ENCODE measurements around the gene ADAMTS17.

ADAMTS17 gene

GRCh38 chr15:100298257-100298656, 43.5 kb downstream of the ADAMTS17 start:
- Mint-ChIP-seq H3K27me3 (ENCODE audit: low read depth) (peaks cover 5% of the 10 kb centered on the region), H3K9me3 (peaks cover 22% of the 10 kb centered on the region), H3K4me3 (no peak overlapping the region), H3K27ac (no peak overlapping the region), H3K4me1 (no peaks in the 10 kb centered on the region), H3K36me3 (ENCODE audit: low read depth) (peaks cover 6% of the 10 kb centered on the region)
- no peak for TF ChIP-seq CTCF (IDR thresholded peaks at IDR 0.05; ENCODE audit: unreplicated experiment in 3 of 3)

- no peak overlapping the region for H3K4me3 Mint-ChIP-seq
- no peak overlapping the region for H3K27ac Mint-ChIP-seq
- peaks cover 22% of the 10 kb centered on the region for H3K9me3 Mint-ChIP-seq
- no peak for TF ChIP-seq CTCF (IDR thresholded peaks at IDR 0.05; ENCODE audit: unreplicated experiment in 3 of 3)
- H3K4me1 Mint-ChIP-seq, result no peaks in the 10 kb centered on the region
- peaks cover 5% of the 10 kb centered on the region for H3K27me3 Mint-ChIP-seq (ENCODE audit: low read depth)
- peaks cover 6% of the 10 kb centered on the region for H3K36me3 Mint-ChIP-seq (ENCODE audit: low read depth)
These were observed 44.0 kb downstream of the ADAMTS17 start for GRCh38 chr15:100297812-100298211.

GRCh38 chr15:100295939-100296565, 45.7 kb downstream of the ADAMTS17 start:
- Mint-ChIP-seq H3K27ac (no peak overlapping the region), H3K27me3 (ENCODE audit: low read depth) (peaks cover 5% of the 10 kb centered on the region), H3K36me3 (ENCODE audit: low read depth) (peaks cover 7% of the 10 kb centered on the region), H3K9me3 (peaks cover 23% of the 10 kb centered on the region), H3K4me1 (no peaks in the 10 kb centered on the region), H3K4me3 (no peak overlapping the region)
- no peak for TF ChIP-seq CTCF (IDR thresholded peaks at IDR 0.05; ENCODE audit: unreplicated experiment in 3 of 3)

GRCh38 chr15:100292010-100292409, 49.8 kb downstream of the ADAMTS17 start:
- H3K36me3 Mint-ChIP-seq (ENCODE audit: low read depth), result peaks cover 11% of the 10 kb centered on the region
- no peak for TF ChIP-seq CTCF (IDR thresholded peaks at IDR 0.05; ENCODE audit: unreplicated experiment in 3 of 3)
- H3K9me3 Mint-ChIP-seq, result peaks cover 29% of the 10 kb centered on the region
- no peak overlapping the region for H3K27ac Mint-ChIP-seq
- no peak overlapping the region for H3K4me3 Mint-ChIP-seq
- peaks cover 3% of the 10 kb centered on the region for H3K27me3 Mint-ChIP-seq (ENCODE audit: low read depth)
- peaks cover 4% of the 10 kb centered on the region for H3K4me1 Mint-ChIP-seq

GRCh38 chr15:100291106-100291505, 50.7 kb downstream of the ADAMTS17 start:
- H3K36me3 Mint-ChIP-seq (ENCODE audit: low read depth), result peaks cover 11% of the 10 kb centered on the region
- no peak for TF ChIP-seq CTCF (IDR thresholded peaks at IDR 0.05; ENCODE audit: unreplicated experiment in 3 of 3)
- H3K4me3 Mint-ChIP-seq, result no peak overlapping the region
- peaks cover 3% of the 10 kb centered on the region for H3K27me3 Mint-ChIP-seq (ENCODE audit: low read depth)
- H3K9me3 Mint-ChIP-seq, result peaks cover 33% of the 10 kb centered on the region
- H3K4me1 Mint-ChIP-seq, result peaks cover 6% of the 10 kb centered on the region
- H3K27ac Mint-ChIP-seq, result no peak overlapping the region

GRCh38 chr15:100285641-100286295, 56.0 kb downstream of the ADAMTS17 start:
- H3K36me3 Mint-ChIP-seq (ENCODE audit: low read depth), result peaks cover 1% of the 10 kb centered on the region
- H3K4me1 Mint-ChIP-seq, result peaks cover 22% of the 10 kb centered on the region
- peaks cover 22% of the 10 kb centered on the region for H3K9me3 Mint-ChIP-seq
- no peak overlapping the region for H3K4me3 Mint-ChIP-seq
- peak overlapping the region in 1 of 3 experiments; percentile 66 for H3K27ac Mint-ChIP-seq
- TF ChIP-seq CTCF (IDR thresholded peaks at IDR 0.05; ENCODE audit: unreplicated experiment in 3 of 3), result no peak
- peaks cover 3% of the 10 kb centered on the region for H3K27me3 Mint-ChIP-seq (ENCODE audit: low read depth)

Data from nephron (organoid).